Hepatocyte (in vitro differentiated cells): ENCODE results near the gene RAP1GAP2. TPM values are rescaled to one million over a fixed set of nuclear protein-coding genes. Genes with fewer than 3 reads are reported as not detected.

Source experiments
- DNase-seq: peaks from one replicate; pipeline ENCODE4 v3.0.0-alpha.2; 2016; ENCODE audit warnings: low spot score
- H2AFZ ChIP-seq: fragments of 200-600 bp; sonication (generic); 2 replicates; pipeline ENCODE4 v1.6.0; 2016; ENCODE audit warnings: antibody characterized with exemption, mild to moderate bottlenecking
- H3K27ac ChIP-seq: fragments of 200-600 bp; sonication (generic); 2 replicates; pipeline ENCODE4 v1.5.1; 2016; ENCODE audit warnings: mild to moderate bottlenecking
- H3K27me3 ChIP-seq: fragments of 200-600 bp; sonication (generic); 2 replicates; pipeline ENCODE4 v1.6.1; 2016
- H3K36me3 ChIP-seq: fragments of 200-600 bp; sonication (generic); replicated peaks from 2 replicates; pipeline ENCODE4 v1.5.1; 2016; ENCODE audit warnings: low read depth; ENCODE audit not compliant: insufficient read depth
- H3K4me1 ChIP-seq: fragments of 200-600 bp; sonication (generic); 2 replicates; pipeline ENCODE4 v1.5.1; 2016; ENCODE audit warnings: mild to moderate bottlenecking, moderate library complexity; ENCODE audit not compliant: insufficient read depth
- H3K4me2 ChIP-seq: fragments of 200-600 bp; sonication (generic); 2 replicates; pipeline ENCODE4 v1.6.0; 2016
- H3K4me3 ChIP-seq: fragments of 200-600 bp; sonication (generic); 2 replicates; pipeline ENCODE4 v1.5.1; 2016; ENCODE audit warnings: mild to moderate bottlenecking
- H3K79me2 ChIP-seq: fragments of 200-600 bp; sonication (generic); 2 replicates; pipeline ENCODE4 v1.6.0; 2017; ENCODE audit warnings: mild to moderate bottlenecking
- H3K9me2 ChIP-seq: fragments of 200-600 bp; sonication (generic); replicated peaks from 2 replicates; pipeline ENCODE4 v1.6.0; 2017; ENCODE audit warnings: mild to moderate bottlenecking; ENCODE audit not compliant: insufficient read depth
- H3K9me3 ChIP-seq: fragments of 200-600 bp; sonication (generic); 2 replicates; pipeline ENCODE4 v1.5.1; 2016; ENCODE audit warnings: low read depth, mild to moderate bottlenecking
- H4K20me1 ChIP-seq: fragments of 200-600 bp; sonication (generic); 2 replicates; pipeline ENCODE4 v1.6.0; 2016; ENCODE audit warnings: mild to moderate bottlenecking; ENCODE audit not compliant: insufficient read depth, poor library complexity, severe bottlenecking
- CTCF ChIP-seq: fragments of 200-600 bp; sonication (generic); IDR thresholded peaks from 2 replicates; pipeline ENCODE4 v1.5.1; 2016; ENCODE audit warnings: antibody characterized with exemption, mild to moderate bottlenecking; ENCODE audit not compliant: poor library complexity
- EZH2 ChIP-seq: fragments of 200-600 bp; sonication (generic); IDR thresholded peaks from 2 replicates; pipeline ENCODE4 v1.6.1; 2016; ENCODE audit warnings: antibody characterized with exemption, mild to moderate bottlenecking, borderline replicate concordance
- EZH2phosphoT487 ChIP-seq: fragments of 200-600 bp; sonication (generic); IDR thresholded peaks from one replicate; pipeline ENCODE4 v1.6.1; 2018; ENCODE audit warnings: antibody characterized with exemption, mild to moderate bottlenecking, low read depth, moderate library complexity; ENCODE audit not compliant: unreplicated experiment, severe bottlenecking
- WGBS: methylation state at CpG from one replicate; pipeline ENCODE4 v1.1.6; 2016; ENCODE audit warnings: low lambda C conversion rate; ENCODE audit errors: missing lambda C conversion rate; 5-methylcytosine and 5-hydroxymethylcytosine counted together
- polyA plus RNA-seq: library from polyadenylated mRNA; unstranded; fragments of >200 nt; fragmentation: Nextera tagmentation; extraction: Ambion mirVana; gene quantifications from 2 replicates; pipeline ENCODE4 v1.2.1, GENCODE V29; 2016
- total RNA-seq: library from RNA; depleted of rRNA; stranded (reverse); fragments of >200 nt; gene quantifications from 2 replicates; pipeline ENCODE4 v1.2.3, GENCODE V29; 2014

The RAP1GAP2 gene
- total and polyA plus RNA-seq, 2 experiments from 2014 or later: 3.0 to 10.0 TPM

DNA sequence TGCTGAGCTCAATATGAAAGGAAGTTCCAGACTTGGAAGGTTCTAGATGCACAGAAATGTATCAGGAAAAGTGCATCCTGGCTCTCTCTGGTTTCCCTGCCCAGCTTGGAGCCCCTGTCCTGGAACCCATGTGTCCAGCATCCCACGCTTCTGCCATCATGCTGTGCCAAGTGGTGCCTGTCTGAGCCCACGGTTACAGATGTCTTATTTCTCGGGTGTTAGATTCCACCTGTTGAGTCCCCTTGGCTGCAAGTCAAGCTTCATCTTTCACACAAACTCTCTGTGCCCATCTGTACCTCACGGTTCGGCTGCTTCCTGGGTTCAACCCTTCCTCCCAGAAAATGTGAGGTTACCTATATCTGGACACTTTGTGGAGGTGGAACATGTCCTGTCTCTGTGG, 244.6 kb downstream of the RAP1GAP2 start:
- Histone ChIP-seq H3K27me3 (no peaks in the 10 kb centered on the region), H4K20me1 (no peaks in the 10 kb centered on the region), H3K79me2 (no peaks in the 10 kb centered on the region), H3K36me3 (no peaks in the 10 kb centered on the region), H3K27ac (no peak overlapping the region), H2AFZ (no peak overlapping the region), H3K4me3 (no peak overlapping the region), H3K4me1 (no peaks in the 10 kb centered on the region), H3K4me2 (no peak overlapping the region), H3K9me2 (no peaks in the 10 kb centered on the region), H3K9me3 (no peaks in the 10 kb centered on the region)
- WGBS: 78% methylated on average over 5 of the region's 5 CpGs
- no peak for DNase-seq
- TF ChIP-seq EZH2phosphoT487: no peak
- TF ChIP-seq CTCF: no peak
- TF ChIP-seq EZH2: no peak

DNA sequence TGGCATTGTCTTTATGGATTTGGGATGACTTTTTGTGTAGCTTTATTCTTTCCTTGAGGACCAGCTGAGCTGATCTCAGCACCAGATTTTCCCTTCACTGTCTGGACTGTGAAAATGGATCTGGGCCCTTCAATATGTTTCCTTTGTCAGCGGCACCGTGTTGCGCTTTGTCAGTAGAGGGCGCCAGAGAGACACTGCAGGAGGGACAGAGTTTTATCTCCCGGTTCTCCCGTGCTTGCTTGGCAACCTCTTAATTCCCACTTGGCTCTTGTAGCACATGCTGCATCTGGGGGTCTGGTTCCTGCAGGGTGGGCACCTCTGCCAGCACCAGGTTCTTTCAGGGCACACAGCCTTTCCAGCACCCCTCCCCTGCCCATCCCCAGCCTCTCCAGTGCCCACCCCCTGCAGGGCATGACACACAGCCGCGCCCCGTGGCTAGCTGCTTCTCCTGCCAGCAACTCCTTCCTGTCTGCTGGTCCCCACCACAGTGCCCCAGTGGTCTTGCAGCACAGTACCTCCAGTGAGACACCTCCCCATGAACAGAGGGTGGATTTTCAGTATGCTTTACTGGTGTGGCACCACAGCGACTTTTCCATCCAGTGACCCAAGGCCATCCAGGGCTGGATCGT, 247.6 kb downstream of the RAP1GAP2 start:
- DNase-seq: no peak
- whole genome bisulfite sequencing: 56% methylated on average over 11 of the region's 11 CpGs
- no peak overlapping the region for H3K4me3 ChIP-seq
- no peak for TF ChIP-seq EZH2
- no peak for TF ChIP-seq EZH2phosphoT487
- no peak for TF ChIP-seq CTCF
- no peaks in the 10 kb centered on the region for H3K79me2 ChIP-seq
- no peaks in the 10 kb centered on the region for H3K36me3 ChIP-seq
- no peaks in the 10 kb centered on the region for H4K20me1 ChIP-seq
- H2AFZ ChIP-seq: no peak overlapping the region
- H3K4me2 ChIP-seq: no peak overlapping the region
- no peaks in the 10 kb centered on the region for H3K27me3 ChIP-seq
- no peaks in the 10 kb centered on the region for H3K4me1 ChIP-seq
- H3K9me2 ChIP-seq: no peaks in the 10 kb centered on the region
- no peaks in the 10 kb centered on the region for H3K9me3 ChIP-seq
- H3K27ac ChIP-seq: no peak overlapping the region

GRCh38 chr17:3046753-3047152, 250.5 kb downstream of the RAP1GAP2 start:
- Histone ChIP-seq H3K9me2 (no peaks in the 10 kb centered on the region), H3K4me2 (no peak overlapping the region), H3K36me3 (no peaks in the 10 kb centered on the region), H4K20me1 (no peaks in the 10 kb centered on the region), H3K4me1 (peaks cover 5% of the 10 kb centered on the region), H3K27me3 (no peaks in the 10 kb centered on the region), H3K27ac (no peak overlapping the region), H3K79me2 (no peaks in the 10 kb centered on the region), H3K4me3 (no peak overlapping the region), H3K9me3 (no peaks in the 10 kb centered on the region), H2AFZ (no peak overlapping the region)
- DNase-seq: no peak
- no peak for TF ChIP-seq EZH2phosphoT487
- no peak for TF ChIP-seq EZH2
- TF ChIP-seq CTCF: no peak
- 86% methylated on average over 3 of the region's 3 CpGs for WGBS
